Fibroblast of skin of scalp (primary cell): ENCODE results near the gene NRG2. TPM values are rescaled to one million over a fixed set of nuclear protein-coding genes. Genes with fewer than 3 reads are reported as not detected.

ENCODE experiments used
- DNase-seq: peaks from one replicate; pipeline ENCODE4 v3.0.0-alpha.2; 2013
- polyA plus RNA-seq, 2 experiments: library from polyadenylated mRNA; unstranded; fragments of 120-200 nt; gene quantifications; one replicate each; pipeline ENCODE4 v1.2.1, GENCODE V29; 2013; ENCODE audit not compliant: insufficient read length in 2 of 2

The NRG2 gene
- polyA plus RNA-seq (2013, experiment 1 of 2; ENCODE audit: insufficient read length) = 0.06 TPM
- polyA plus RNA-seq (2013, experiment 2 of 2; ENCODE audit: insufficient read length) = not detected

DNA sequence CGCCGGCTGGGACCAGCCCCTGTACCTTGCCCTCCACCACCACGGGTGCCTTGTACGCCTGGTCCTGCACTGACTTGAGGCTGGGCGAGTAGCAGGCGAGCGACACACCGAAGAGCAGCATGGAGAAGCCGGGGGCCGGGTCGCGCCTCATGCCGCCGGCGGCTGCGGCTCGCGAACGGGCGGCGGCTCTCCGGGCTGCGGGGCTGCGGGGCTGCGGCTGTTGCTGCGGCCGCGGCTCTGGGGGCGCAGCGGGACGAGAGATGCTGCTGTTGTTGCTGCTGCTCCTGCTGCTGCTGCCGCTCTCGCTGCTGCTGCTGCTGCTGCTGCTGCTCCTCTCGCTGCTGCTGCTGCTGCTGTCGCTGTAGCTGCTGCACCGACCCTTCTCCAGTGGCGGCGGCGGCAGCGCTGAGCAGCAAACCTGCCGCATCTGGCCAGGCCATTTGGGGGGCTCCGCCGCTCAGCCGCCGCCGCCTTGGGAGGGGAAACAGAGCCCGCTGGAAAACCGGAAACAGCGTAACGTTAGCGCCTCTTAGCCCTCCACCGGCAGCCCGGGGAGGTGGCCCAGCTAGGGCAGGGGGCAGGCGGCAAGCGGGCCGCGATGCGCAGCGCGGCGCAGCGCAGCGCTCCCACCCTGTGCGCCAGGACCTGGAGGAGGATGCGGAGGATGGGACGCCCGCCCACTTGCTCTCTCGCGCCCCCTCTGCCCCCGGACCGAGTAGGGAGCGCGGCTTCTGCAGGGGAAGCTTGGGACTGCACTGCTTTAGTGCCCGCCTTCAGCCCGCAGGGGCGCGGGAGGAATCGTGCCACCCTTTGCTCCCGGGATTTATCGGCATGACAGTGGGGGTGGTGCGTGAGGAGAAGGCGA, at the start of gene NRG2:
Gene NRG2 (minus strand): TSS at position 657 of the 865 bp plus-strand sequence.
- peak; percentile 61 for DNase-seq

GRCh38 chr5:140090251-140090650, 47.2 kb upstream of the NRG2 start:
- DNase-seq = no peak

DNA sequence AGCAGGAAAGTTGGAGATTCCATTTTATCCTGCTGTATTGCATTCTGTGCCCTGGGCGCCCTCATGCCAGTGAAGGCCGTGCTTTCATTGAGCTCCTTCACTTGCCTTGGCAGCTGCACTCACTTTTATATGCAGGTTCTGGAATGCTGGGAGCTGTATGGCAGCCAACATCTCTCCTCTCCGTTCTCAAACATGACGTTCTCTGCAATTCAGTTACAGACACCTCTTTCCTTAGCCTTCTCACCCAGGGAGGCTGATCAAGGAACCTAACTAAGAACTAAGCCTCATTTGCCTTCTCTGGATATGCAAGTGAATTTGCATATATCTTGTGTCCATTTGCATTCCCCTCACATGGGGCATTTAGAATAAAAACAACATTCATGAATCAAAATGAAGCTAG, 41.4 kb upstream of the NRG2 start:
- no peak for DNase-seq

DNA sequence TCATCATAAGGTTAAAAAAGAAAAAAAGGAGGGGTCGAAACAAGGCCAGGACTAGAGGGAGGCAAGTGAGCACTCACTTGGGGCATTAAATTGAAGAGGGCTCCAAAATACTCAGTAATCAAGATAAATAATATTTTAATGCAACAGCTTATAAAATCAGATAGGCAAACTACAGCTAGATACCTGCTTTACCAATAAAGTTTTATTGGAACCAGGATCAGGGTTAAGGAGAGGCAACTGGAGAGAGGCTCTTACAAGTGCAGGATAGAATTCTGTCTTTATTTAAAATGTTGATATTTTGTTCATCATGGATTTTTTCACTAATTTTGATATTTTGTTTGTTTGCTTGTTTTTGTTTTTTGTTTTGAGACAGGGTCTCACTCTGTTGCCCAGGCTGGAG, 40.6 kb upstream of the NRG2 start:
- DNase-seq = no peak

- no peak for DNase-seq
Measured at GRCh38 chr5:140083120-140083519, 40.0 kb upstream of the NRG2 start.

DNA sequence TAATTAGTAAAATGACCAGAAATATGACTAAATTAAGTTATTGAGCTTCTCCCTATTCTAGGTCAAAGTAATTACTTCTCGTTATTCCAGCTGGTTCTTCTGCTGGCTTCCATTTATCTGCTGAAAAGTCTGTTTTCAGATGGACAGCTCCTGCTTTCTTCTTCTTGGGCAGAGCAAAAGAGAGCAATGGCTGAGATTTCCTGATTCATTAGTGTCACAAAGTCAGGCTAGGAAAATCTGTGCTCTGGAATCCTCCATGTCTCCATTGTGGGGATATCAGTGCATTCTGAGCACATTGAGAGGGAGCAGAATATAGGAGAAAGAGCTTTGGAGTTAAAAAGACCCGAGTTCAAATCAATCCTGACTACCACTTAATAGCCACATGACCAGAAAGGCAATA, 33.7 kb upstream of the NRG2 start:
- DNase-seq = no peak

DNA sequence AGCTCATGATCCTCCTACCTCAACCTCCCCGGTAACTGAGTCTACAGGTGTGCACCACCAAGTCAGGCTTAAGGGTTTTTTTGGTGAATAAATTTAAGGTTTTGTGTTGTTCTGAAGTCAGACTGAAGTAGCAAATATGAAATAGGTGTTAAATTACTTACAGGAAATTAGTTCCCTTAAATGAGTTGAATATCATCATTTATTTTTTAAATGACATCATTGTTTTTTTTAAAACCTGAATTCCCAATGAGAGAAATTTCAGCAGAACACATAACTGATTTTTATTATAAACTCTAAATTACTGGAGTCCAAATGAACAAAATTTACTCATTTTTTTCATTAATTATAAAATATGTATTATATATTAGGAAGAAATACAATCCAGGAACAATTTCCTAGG, 33.0 kb upstream of the NRG2 start:
- DNase-seq = no peak

DNA sequence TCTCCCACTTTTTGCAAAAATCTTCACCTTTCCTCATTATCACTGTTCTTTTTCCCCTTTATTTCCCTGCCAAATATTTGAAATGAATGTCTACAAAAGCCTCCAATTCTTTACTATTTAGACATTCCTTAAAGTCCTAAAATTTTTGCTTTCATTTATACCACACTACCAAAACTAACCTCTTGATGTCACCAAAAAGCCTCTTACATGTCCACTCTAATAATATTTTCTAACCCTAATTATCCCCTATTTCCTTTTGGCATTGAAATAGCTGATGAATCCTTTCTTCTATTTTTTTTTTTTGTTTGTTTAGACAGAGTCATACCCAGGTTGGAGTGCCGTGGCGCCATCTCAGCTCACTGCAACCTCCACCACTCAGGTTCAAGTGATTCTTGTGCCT, 32.3 kb upstream of the NRG2 start:
- DNase-seq = peak; percentile 20

DNA sequence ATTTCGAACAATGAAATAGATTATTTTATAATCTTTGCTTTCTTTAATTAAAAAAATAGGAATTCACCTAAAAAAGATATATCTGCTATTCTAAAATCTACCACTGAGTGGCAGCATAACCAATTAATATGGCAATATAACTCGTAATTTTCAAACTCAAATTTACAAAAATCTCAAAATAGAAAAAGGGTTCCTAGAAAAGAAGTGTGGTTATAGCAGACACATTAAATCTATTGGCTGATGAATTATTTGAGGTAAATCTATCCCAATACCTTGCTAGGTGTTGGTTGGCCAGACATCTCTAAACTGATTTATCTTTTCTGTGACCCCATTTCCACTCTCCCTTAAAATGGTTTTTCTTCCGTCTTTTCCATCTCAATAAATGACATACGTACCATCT, 30.2 kb upstream of the NRG2 start:
- peak; percentile 26 for DNase-seq

DNA sequence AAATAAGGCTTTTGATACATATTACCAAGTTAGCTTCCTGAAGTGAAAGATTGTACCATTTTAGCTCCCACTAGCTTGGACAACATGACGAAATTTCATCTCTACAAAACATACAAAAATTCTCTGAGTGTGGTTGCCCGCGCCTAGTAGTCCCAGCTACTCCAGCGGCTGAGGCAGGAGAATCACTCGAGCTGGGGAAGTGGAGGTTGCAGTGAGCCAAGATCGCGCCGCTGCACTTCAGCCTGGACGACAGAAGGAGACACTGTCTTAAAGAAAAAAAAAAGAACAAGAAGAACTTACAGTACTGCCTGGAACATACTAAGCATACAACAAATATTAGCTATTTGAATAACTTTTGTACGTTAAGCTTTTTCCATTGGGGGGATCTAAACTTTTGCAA, 29.7 kb upstream of the NRG2 start:
- DNase-seq = no peak

DNA sequence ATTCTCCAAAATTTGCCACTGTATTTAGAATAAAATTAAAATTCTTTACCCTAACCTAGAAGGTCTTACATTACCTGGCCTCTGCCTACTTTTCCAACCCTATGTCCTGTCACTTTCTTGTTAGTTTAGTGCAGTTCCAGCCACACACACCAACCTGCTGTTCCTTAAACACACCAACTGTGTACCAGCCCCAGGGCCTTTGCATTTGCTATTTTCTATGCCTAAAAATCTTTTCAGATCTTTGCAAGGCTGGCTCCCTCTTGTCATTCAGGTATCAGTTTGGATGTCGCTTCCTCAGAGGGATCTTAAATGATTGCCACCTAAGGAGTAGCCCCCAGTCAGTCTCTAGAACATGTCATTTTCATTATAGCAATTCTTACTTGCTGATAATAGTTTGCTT, 17.7 kb upstream of the NRG2 start:
- no peak for DNase-seq

GRCh38 chr5:140058212-140058932, 15.3 kb upstream of the NRG2 start:
- DNase-seq = no peak

GRCh38 chr5:140056880-140057279, 13.8 kb upstream of the NRG2 start:
- no peak for DNase-seq

- no peak for DNase-seq
Measured at GRCh38 chr5:140055152-140055551, 12.1 kb upstream of the NRG2 start.

DNA sequence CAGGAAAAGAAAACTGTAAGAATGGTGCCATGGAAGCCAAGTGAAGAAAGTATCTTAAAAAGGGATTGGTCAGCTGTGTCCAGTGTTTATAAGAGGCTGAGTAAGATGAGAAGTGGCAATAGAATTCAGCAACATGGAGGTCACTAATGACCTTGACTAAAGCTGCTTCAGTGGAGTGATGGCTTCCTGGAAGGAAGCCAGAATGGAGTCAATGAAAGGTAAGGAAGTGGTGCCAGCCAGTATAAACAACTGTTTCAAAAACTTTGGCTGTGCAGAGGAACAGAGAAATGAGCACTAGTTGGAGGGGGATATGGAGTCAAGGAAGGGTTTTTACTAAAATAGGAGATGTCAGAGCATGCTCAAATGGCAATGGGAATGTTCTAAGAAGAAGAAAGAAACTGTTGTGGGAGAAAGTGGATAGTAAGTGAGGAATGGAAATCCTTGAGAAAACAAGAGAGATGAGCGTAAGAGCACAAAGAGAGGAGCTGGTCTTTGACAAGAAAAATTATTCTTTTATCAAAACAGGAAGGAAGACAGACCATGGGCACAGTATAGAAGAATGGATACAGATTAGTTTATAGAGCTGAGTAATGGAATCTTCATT, 11.1 kb upstream of the NRG2 start:
- DNase-seq = no peak

DNA sequence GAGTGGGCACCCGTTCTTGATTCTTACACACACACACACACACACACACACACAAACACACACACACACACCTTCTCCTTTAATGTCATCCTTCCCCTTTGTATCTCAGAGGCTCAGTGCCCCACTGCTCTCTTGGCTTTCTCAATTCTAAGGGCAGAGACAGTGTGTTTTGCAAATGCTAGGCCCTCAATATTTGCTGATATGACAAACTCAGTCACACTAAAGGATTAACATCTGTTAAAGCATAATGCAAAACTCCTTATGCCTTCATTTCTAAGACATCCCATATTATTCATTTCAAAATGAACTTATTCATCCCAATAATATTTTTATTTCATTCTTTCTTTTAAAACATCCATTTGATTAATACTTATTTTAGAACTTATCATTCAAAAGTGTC, 8.9 kb upstream of the NRG2 start:
- DNase-seq = no peak

DNA sequence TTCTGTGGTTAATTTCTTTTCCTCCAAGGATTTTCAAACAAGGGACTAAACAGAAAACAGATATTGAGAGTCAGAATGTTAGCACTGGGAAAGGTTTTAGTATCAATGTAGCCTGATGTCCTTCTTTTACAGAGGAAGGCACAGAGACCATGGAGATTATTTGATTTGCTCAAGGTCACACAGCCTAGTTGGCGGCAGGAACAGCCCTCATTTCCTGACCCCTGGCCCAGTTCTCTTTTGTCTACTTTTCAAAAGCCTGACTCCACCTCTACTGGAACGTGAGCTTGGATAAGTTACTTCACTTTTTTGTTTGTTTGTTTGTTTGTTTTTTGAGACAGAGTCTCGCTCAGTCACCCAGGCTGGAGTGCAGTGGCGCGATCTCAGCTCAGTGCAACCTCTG, 6.6 kb upstream of the NRG2 start:
- no peak for DNase-seq

DNA sequence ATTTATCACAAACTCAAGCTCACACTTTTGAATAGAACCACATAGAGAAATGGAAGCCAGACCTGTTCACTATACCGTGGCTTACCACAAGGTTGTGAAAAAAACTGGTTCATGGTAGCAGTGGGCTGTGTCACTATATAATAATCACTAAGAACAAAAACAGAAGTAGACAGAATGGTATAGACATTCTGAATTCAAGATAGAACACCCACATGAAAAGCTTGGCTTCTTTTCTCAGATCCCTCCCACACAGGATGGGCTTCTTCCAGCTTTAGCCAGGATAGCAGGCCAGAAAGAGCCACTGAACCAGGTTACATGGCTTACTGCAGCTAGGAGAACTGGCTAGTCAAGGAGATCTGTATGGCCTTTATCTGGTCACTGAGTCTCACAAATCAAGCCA, 6.1 kb upstream of the NRG2 start:
- no peak for DNase-seq

DNA sequence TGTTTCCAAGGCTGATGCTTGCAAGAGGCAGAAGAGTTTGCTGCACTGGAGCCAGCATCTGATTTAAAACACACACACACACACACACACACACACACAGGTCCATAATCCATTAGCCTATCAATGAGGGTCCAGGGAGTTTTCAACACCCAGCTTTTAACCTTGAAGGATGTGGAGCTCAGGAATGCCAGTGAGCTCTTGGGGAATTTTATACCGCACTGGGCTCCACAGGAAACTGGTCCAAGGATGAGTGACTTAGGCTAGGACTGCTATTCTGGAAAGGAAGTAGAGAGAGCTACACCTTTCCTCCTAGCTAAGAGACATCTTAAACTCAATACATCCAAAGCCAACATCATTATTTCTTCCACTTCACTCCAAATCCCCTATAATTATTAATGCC, 942 bp upstream of the NRG2 start:
- no peak for DNase-seq

DNA sequence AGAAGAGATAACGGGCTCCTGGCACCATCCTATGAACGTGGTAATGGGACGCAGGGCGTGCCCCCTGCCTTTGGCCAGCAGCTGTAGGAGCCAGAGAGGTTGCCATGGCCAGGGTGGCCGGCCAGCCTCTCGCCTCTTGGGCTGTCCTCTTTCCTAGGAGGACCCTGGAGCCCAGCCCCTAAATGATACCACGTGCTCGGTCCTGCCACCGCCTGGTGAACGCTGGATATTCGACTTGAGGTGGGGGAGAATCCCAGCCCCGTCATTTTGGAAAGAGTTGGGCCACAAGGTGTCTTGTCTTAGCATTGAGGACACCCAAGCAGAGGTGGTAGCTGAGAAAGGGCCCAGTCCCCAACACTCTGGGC, 391 bp upstream of the NRG2 start:
- DNase-seq = no peak

DNA sequence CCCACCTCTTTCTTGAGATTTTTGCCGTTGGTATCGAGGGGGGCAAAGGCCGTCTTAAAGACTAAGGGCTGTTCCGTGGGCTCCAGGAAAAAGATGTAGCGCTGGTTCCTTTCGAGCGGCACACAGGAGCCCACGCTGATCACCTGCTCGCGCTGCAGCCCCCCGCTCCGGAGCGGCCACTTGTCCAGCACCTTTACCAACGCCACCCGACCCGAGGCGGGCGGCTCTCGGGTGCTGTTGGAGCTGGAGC, 781 bp downstream of the NRG2 start:
- no peak for DNase-seq

DNA sequence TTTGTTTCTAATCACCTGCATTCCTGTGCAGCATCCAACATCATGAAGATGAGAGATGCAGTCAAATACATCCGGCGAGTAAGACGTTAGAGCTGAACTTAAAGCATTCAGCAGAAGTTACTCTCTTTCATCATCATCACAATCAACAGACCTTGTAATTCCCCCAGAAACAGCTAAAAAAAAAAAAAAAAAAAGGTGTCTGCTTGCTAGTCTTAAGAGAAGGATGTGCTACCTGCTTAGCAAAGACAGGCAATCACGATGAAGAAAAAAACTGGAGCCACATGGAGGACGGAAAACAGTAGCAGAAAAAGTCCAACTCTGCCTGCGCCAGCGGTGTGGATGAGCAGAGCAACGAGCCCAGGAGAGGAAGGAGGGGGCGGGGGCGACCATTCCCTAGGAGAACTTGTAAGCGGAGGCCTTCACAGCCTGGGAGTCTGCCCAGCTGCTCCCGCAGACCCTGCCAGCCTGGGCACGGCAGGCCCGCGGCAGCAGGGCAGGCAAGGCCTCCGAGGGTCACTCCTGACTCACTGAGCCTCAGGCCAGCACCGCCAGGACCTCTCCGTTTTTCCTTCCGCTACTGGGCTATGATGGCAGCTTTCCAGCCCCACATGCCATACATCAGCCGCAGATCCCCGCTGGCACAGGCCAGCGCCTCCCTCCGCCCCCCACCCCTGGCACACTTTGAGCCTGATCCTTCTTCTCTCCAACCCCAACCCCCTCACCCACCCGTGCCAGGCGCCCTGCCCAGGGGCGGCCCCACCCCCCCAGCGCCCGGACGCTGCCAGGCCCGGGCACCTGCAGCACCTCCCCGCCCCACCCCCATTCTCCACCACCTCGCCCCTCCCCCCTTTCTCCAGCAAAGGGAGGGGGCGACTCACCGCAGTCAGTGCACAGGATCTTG, 1.4 kb downstream of the NRG2 start:
- peak; percentile 44 for DNase-seq

GRCh38 chr5:140041099-140041491, 2.0 kb downstream of the NRG2 start:
- DNase-seq = no peak
